ENCODE results near the gene BOK.
"Not testable (repeated sequence)": the region's sequence is repeated elsewhere in the genome, so short reads cannot be mapped to it uniquely, and the experiment has no call there.

Gene BOK

GRCh38 chr2:241559323-241560161, 997 bp downstream of the BOK start:
- no peak for DNase-seq

- DNase-seq: no peak
These were observed 1.8 kb downstream of the BOK start for GRCh38 chr2:241560162-241560882.

GRCh38 chr2:241560883-241561474, 2.4 kb downstream of the BOK start:
- DNase-seq: no peak

DNA sequence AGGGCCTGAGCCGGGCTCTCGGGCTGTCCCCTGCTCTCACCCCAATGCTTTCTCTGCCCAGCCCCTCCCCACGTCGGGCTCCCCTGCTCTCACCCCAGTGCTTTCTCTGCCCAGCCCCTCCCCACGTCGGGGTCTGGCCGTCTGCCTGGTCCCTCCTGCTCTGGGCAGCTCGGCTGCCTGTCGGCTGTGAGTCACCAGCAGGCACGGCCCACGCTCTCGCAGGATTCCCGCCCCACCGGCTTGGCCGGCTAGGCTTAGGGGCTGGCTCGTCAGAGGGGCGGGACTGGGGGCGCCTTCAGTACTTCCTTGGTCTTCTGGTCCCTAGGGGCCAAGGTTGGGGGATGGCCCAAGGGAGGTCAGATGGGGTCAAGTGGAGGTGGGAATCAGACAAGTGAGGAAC, 3.3 kb downstream of the BOK start:
- no peak for DNase-seq

DNA sequence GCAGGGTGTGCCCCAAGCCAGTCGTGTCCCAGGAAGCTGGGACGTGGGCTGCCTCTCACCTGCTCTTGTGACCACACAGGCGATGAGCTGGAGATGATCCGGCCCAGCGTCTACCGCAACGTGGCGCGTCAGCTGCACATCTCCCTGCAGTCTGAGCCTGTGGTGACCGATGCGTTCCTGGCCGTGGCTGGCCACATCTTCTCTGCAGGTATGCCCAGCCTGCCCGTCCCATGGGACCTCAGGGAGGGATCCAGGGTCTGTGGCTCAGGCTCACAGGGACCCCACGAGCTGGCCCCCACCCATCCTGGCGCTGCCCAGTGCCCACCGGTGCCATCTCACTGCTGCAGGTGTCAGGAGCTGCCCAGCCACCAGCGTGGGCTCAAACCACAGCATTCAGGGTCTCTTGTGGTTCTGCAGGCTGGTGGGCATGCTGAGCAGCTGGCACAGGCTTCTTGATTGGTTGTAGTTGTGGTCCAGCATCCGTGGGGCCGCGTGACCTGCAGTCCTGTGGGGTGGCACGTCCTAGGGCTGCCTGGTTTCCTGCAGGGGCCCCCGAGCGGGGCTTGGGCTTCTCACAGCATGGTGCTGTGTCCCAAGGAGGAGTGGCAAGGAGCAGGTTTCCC, 3.8 kb downstream of the BOK start:
- DNase-seq: no peak

DNA sequence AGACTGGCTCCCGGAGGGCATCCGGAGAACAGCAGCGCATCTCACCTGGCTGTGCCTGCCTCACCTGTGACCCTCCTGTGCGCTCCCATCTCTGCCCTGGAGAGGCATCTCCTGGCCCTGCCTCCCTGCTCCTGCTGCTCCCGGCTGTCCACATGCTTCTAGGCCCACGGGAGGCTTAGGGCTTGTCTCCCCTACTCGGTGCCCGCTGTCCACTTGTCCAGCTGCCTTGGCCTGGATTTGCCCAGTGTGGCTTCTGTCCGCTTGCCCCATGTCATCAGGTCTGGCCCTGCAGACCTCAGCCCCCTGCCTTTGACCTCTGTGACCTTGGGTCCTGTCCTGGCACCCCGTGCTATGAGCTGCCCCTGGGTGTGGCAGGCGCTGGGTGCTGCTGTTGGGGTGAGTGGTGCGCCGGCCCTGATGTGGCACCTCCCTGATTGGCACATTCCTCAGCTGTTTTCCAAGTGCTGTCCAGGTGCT, 4.5 kb downstream of the BOK start:
- no peak for DNase-seq

DNA sequence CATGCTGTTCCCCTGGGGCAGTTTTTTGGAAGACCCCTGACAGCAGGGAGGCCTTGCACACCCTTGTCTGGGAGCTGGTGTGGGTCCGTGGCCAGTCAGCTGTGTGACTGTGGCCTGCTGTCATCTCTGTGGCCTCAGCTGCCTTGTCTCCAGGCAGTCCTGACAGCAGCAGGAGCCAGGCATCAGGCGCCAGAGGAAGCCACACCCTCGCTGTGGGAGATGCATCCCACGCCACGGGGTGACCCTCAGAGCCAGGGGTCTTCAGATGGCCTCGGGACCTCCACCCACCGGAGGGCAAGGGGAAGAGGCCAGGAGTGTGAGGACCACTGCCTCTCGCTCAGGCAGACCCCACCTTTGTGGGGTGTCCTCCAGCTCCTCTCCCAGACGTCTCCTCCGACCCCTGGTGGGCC, 5.0 kb downstream of the BOK start:
- DNase-seq: no peak

DNA sequence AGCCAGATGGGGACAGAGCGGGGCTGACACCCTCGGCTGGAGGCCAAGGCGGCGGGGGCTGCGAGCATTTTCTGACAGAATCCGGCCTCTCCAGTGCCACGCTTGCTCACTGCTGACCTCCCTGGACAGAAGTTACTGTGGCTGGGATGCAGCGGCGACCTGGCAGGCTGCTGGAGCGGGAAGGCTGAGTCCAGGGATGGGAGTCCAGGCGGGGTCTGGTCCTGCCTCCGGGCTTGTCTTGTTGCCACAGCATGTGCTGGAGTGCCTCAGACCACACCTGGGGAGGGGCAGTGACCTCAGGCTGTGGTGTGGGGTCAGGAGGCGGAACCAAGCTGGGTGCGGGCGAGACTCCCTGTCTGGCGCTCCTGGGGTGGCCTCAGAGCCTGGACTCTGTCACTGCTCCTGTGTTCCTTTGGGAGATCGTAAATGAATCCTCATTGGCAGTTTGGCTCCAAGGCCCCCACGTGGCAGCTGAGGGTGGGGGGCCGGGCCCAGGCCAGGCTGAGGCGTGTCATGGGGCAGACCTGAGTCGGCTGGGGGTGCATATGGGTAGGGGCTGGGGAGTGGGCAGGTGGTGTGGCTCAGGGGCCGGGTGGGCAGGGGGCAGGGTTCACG, 5.5 kb downstream of the BOK start:
- no peak for DNase-seq

DNA sequence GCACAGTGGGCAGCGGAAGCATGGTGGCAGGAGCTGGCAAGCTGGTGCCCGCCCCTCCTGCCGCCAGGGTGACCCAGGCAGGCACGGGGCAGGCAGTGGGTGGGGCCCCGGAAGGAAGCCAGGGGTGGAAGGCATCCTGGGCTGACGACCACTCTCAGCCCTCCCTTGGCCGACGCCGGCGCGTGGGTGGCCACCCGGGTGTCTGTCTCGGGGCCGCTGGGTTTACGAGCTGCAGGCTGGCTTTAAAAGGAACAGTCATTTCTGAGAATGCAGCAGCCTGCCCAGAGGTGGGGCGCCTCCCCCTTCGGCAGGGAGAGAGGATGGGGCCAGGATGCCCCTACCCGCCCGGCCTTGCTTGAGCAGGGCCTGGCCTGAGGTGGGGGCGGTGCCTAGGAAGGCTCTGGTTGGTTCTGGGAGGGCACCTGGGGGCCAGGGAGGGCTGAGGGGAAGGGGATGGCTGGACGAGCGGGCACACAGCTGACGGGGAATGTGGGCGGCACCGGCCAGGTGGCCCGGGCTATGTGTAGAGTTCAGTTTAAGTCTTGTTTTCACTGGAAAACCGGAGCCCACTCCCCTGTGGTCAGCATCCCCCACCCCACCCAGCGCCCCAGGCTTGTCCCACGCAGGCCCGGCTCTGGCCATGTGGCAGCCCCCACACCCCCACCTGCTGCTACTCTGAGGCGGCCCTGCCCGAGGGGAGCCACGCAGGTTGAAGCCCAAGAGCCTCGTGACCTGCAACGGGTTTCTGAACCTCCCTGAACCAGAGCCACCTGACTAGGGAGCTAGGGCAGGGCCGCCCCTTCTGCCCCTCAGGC, 6.3 kb downstream of the BOK start:
- DNase-seq: no peak

GRCh38 chr2:241565411-241565810, 6.9 kb downstream of the BOK start:
- DNase-seq: no peak

- not testable (repeated sequence) for DNase-seq
These were observed 7.5 kb downstream of the BOK start for GRCh38 chr2:241566021-241566420.

GRCh38 chr2:241566468-241566867, 7.9 kb downstream of the BOK start:
- no peak for DNase-seq

GRCh38 chr2:241567266-241567665, 8.7 kb downstream of the BOK start:
- not testable (repeated sequence) for DNase-seq

- DNase-seq: no peak
These were observed 9.2 kb downstream of the BOK start for GRCh38 chr2:241567776-241568175.

DNA sequence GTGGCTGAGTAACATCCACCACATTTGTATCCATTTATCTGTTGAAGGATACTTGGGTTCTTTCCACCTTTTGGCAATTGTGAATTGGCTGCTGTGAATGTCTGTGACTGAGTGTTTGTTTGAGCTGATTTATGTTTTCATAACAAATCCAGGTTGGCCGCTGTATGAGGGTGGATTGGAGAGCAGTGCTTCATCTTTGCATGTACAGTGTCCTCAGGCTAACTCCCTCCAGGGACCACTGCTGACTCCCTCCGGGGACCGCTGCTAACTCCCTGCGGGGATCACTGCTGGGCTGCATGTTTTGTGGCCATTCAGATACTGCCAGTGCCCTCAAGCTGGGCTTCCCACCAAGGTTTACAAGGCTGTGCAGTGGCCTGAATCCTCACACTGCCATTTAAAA, 10.2 kb downstream of the BOK start:
- DNase-seq: no peak

- no peak for DNase-seq
These were observed 11.3 kb downstream of the BOK start for GRCh38 chr2:241569831-241570281.

DNA sequence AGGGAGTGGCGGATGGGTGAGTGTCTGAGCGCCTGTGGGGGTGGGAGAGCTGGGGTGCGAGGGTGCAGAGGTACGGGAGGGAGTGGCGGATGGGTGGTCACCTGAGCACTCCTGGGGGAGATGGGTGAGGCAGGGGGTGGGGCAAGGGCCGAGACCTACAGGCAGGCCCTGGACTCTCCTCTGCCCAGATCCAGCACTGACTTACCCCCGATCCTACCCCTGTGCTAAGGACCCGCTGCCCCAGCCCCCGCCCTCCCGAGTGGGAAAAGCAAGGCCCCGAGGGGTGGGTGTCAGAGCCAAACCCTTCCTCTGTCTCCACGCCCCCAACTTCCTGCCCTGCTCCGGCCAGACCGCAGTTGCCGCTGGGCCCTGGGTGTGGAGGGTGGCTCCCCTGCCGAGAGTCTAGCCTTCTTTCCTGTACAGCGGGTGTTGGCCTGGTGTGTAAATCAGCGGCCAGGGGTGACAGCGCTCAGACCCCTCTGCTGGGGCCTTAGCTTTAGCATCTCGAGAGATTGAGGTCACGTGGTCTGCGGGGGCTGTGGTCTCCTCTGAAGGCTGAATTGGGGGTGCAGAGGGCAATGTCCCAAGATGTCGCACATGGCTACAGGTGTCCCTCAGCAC, 12.5 kb downstream of the BOK start:
- no peak for DNase-seq

DNA sequence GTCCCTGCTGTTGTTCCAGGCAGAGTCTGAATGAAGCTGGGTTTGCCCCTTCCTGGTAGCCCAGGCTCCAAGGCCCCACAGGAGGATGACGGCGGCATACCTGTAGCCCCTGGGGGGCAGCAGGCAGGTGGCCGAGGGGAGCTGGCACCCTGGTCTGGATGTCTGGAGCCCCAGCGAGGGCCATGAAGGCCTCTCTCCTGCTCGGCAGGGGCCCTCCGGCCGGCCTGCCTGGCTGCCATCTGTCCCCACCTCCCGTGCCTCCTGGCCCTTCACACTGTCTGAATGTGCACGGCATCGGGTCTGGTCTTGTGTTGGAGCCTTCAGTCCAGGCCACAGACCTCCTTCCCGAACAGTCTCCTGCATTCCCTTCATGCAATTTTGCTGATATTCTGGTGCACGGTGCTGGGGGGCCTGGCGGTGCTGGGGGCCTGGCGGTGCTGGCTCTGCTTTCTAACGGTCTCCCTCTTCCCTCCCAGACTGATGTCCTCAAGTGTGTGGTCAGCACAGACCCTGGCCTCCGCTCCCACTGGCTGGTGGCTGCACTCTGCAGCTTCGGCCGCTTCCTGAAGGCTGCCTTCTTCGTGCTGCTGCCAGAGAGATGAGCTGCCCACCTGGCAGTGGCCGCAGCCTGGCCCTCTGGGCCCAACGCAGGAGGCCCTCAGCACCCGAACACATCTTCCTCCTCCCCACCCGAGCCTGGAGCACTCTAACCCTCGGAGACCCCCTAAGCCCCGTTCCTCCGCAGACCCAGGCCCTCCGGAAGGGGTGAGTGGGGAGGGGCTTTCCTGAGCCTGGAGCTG, 13.5 kb downstream of the BOK start:
- DNase-seq: no peak

DNA sequence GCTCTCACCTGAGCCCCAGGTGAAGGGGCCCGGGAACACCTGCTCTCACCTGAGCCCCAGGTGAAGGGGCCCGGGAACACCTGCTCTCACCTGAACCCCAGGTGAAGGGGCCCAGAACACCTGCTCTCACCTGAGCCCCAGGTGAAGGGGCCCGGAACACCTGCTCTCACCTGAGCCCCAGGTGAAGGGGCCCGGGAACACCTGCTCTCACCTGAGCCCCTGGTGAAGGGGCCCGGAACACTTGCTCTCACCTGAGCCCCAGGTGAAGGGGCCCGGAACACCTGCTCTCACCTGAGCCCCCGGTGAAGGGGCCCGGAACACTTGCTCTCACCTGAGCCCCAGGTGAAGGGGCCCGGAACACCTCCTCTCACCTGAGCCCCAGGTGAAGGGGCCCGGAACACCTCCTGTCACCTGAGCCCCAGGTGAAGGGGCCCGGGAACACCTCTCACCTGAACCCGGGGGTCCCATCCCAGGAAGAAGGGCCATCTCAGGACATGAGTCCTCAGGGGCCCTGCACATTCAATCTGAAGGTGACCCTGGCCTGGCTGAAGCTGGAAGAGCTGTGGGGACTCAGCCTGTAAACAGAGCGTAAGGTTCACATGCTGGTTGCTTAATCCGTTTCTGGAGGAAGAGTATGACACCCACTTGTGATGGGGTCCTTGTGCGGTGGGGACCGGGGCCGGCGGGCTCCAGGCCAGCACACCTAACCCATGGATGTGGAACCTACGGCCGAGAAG, 14.5 kb downstream of the BOK start:
- not testable (repeated sequence) for DNase-seq

DNA sequence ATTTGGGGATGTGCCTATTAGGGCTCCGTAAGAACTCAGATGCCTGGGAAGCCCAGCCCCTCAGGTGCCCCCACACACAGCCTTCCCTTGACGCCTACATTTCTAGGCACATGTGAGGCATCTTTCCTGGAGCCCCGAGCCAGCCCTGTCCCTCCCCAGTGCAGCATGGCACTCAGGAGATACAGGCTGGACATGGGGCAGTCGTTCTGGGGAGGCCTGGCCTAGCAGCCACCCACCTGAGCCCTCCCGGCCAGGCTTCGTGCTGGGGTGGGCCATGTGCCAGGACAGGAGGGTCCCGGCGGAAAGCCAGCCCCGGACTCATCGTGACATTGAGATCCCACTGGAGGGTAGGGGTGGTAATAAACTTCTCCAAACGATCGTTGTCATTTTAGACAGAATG, 15.2 kb downstream of the BOK start:
- no peak for DNase-seq
